A673 (cell line): ENCODE measurements around the gene OR2T12. TPM values are rescaled to one million over a fixed set of nuclear protein-coding genes. Genes with fewer than 3 reads are reported as not detected.
"Not testable (repeated sequence)": the region's sequence is repeated elsewhere in the genome, so short reads cannot be mapped to it uniquely, and the experiment has no call there.

Experiments
- BruUV-seq: library from RNA; stranded (reverse); fragments of 400-500 nt; replicated peaks from 2 replicates; lab custom pipeline; 2021; lab: Mats Ljungman, UMichigan
- CTCF ChIA-PET: fragments of 300-600 bp; sonication (Branson Sonifier 250); formaldehyde crosslinking; loops from one replicate; lab custom pipeline; 2022; ENCODE audit warnings: antibody characterized with exemption; lab: Charles Lee
- POLR2A ChIA-PET: fragments of 300-600 bp; sonication (Branson Sonifier 250); formaldehyde crosslinking; loops from one replicate; lab custom pipeline; 2022; ENCODE audit warnings: antibody characterized with exemption; ENCODE audit not compliant: low non-redundant PET; lab: Charles Lee
- DNase-seq: peaks from one replicate; pipeline ENCODE4 v3.0.0-alpha.2; 2015; ENCODE audit warnings: low spot score
- H3K27ac ChIP-seq: fragments of 200-600 bp; sonication (generic); 2 replicates; pipeline ENCODE4 v1.5.1; 2016; ENCODE audit warnings: mixed run types, low read depth, mild to moderate bottlenecking, mixed read lengths, antibody characterized with exemption, low read length; ENCODE audit not compliant: poor library complexity, severe bottlenecking
- H3K27me3 ChIP-seq: fragments of 200-600 bp; sonication (generic); replicated peaks from 2 replicates; pipeline ENCODE4 v1.6.1; 2017; ENCODE audit warnings: mixed run types, low read depth, mild to moderate bottlenecking, mixed read lengths, antibody characterized with exemption, low read length; ENCODE audit not compliant: insufficient read depth, poor library complexity
- H3K36me3 ChIP-seq: fragments of 200-600 bp; sonication (generic); 2 replicates; pipeline ENCODE4 v1.6.1; 2016; ENCODE audit warnings: mixed run types, mild to moderate bottlenecking, mixed read lengths, antibody characterized with exemption, low read length; ENCODE audit not compliant: insufficient read depth, poor library complexity, severe bottlenecking
- H3K4me1 ChIP-seq: fragments of 200-600 bp; sonication (generic); 2 replicates; pipeline ENCODE4 v1.6.1; 2017; ENCODE audit warnings: mixed run types, mild to moderate bottlenecking, mixed read lengths, antibody characterized with exemption, low read length; ENCODE audit not compliant: insufficient read depth, poor library complexity, severe bottlenecking
- H3K4me3 ChIP-seq: fragments of 200-600 bp; sonication (generic); 2 replicates; pipeline ENCODE4 v1.5.1; 2016; ENCODE audit warnings: low read depth, mixed run types, mild to moderate bottlenecking, mixed read lengths, low read length; ENCODE audit not compliant: poor library complexity, severe bottlenecking
- H3K9me3 ChIP-seq: fragments of 200-600 bp; sonication (generic); 2 replicates; pipeline ENCODE4 v1.6.1; 2016; ENCODE audit warnings: mixed run types, low read depth, mild to moderate bottlenecking, mixed read lengths, antibody characterized with exemption, low read length; ENCODE audit not compliant: poor library complexity, severe bottlenecking
- CTCF ChIP-seq: fragments of 300-800, 200-600 bp; sonication (generic); conservative IDR thresholded peaks from 2 replicates; pipeline ENCODE4 v1.5.1; 2017; ENCODE audit warnings: low read depth, mild to moderate bottlenecking, antibody characterized with exemption, low read length, moderate library complexity, mixed read lengths
- EZH2 ChIP-seq: fragments of 200-600 bp; sonication (generic); IDR thresholded peaks from 2 replicates; pipeline ENCODE4 v1.6.1; 2017; ENCODE audit warnings: borderline replicate concordance, low read depth, mild to moderate bottlenecking, mixed read lengths, antibody characterized with exemption, low read length; ENCODE audit not compliant: poor library complexity, severe bottlenecking
- intact Hi-C: fragments of 100-400 bp; cut with micrococcal nuclease; formaldehyde crosslinking; loops from one replicate; pipeline ENCODE4 v1.10.0; 2022; ENCODE audit not compliant: unreplicated experiment
- total RNA-seq: library from RNA; stranded (reverse); gene quantifications from 2 replicates; pipeline ENCODE4 v1.2.3, GENCODE V29; 2021

The OR2T12 gene
- total RNA-seq, 1 experiment from 2014 or later, result not detected

- ChIA-PET CTCF (no interaction called here), POLR2A (no interaction called here)
- no peaks in the 10 kb centered on the region for H3K4me1 ChIP-seq
- H3K36me3 ChIP-seq, result no peaks in the 10 kb centered on the region
- no peaks in the 10 kb centered on the region for H3K9me3 ChIP-seq
- H3K27ac ChIP-seq, result no peak within 1 kb of the TSS
- H3K4me3 ChIP-seq, result no peak within 1 kb of the TSS
- H3K27me3 ChIP-seq, result no peaks in the 10 kb centered on the region
- DNase-seq, result no peak
- no TSS peak for BruUV-seq
- TF ChIP-seq CTCF, result no peak
- no peak for TF ChIP-seq EZH2
- intact Hi-C loops, result no loop called here
Observed at GRCh38 chr1:248324468-248324867, 21.2 kb upstream of the OR2T12 start, which contains the start of gene OR2M7. TSS of gene OR2M7 (minus strand) at chr1:248324568. CDS start at chr1:248324568, 0 bp downstream.

GRCh38 chr1:248316796-248317195 is 13.6 kb upstream of the OR2T12 start:
- no TSS peak for BruUV-seq
- Histone ChIP-seq H3K4me1 (no peaks in the 10 kb centered on the region), H3K27ac (no peak overlapping the region), H3K36me3 (no peaks in the 10 kb centered on the region), H3K4me3 (no peak overlapping the region), H3K27me3 (no peaks in the 10 kb centered on the region), H3K9me3 (peaks cover 14% of the 10 kb centered on the region)
- POLR2A ChIA-PET, result no interaction called here
- CTCF ChIA-PET, result no interaction called here
- DNase-seq, result no peak
- intact Hi-C loops, result no loop called here
- TF ChIP-seq EZH2, result no peak
- TF ChIP-seq CTCF, result no peak

GRCh38 chr1:248306740-248307139 is 3.5 kb upstream of the OR2T12 start:
- BruUV-seq, POLR2A ChIA-PET: not testable (repeated sequence)

GRCh38 chr1:248306103-248306502 is 2.9 kb upstream of the OR2T12 start:
- CTCF ChIA-PET, result no interaction called here
- no peaks in the 10 kb centered on the region for H3K36me3 ChIP-seq
- H3K9me3 ChIP-seq, result no peaks in the 10 kb centered on the region
- no peaks in the 10 kb centered on the region for H3K4me1 ChIP-seq
- DNase-seq, result no peak
- BruUV-seq, result no TSS peak
- intact Hi-C loops, result no loop called here
- no peak overlapping the region for H3K27ac ChIP-seq
- POLR2A ChIA-PET, result no interaction called here
- TF ChIP-seq CTCF (no peak), EZH2 (no peak)
- no peaks in the 10 kb centered on the region for H3K27me3 ChIP-seq
- no peak overlapping the region for H3K4me3 ChIP-seq

More at GRCh38 chr1:248306740-248307139, 3.5 kb upstream of the OR2T12 start:
- CTCF ChIA-PET, H3K4me3 ChIP-seq, H3K27me3 ChIP-seq, H3K27ac ChIP-seq, DNase-seq, intact Hi-C loops, H3K36me3 ChIP-seq, H3K9me3 ChIP-seq, H3K4me1 ChIP-seq: not testable (repeated sequence)

GRCh38 chr1:248305672-248306071 is 2.4 kb upstream of the OR2T12 start:
- H3K27ac ChIP-seq, H3K36me3 ChIP-seq, H3K9me3 ChIP-seq, BruUV-seq, H3K4me3 ChIP-seq, POLR2A ChIA-PET, DNase-seq, H3K27me3 ChIP-seq, H3K4me1 ChIP-seq, CTCF ChIA-PET, intact Hi-C loops: not testable (repeated sequence)
